AG10803 (cell line): ENCODE data around the gene BIN1.

Experiments used
- DNase-seq: peaks from one replicate; pipeline ENCODE4 v3.0.0; 2010; ENCODE audit warnings: low read depth
- H3K4me3 ChIP-seq: 2 replicates; pipeline ENCODE4 v1.5.1; 2011; ENCODE audit warnings: mild to moderate bottlenecking, low read length, control low read depth
- TF ChIP-seq, protein P1 (sequence below): conservative IDR thresholded peaks from 2 replicates; pipeline ENCODE4 v1.5.1; 2011; ENCODE audit warnings: mild to moderate bottlenecking, low read length, control low read depth, inconsistent platforms

BIN1 gene

DNA sequence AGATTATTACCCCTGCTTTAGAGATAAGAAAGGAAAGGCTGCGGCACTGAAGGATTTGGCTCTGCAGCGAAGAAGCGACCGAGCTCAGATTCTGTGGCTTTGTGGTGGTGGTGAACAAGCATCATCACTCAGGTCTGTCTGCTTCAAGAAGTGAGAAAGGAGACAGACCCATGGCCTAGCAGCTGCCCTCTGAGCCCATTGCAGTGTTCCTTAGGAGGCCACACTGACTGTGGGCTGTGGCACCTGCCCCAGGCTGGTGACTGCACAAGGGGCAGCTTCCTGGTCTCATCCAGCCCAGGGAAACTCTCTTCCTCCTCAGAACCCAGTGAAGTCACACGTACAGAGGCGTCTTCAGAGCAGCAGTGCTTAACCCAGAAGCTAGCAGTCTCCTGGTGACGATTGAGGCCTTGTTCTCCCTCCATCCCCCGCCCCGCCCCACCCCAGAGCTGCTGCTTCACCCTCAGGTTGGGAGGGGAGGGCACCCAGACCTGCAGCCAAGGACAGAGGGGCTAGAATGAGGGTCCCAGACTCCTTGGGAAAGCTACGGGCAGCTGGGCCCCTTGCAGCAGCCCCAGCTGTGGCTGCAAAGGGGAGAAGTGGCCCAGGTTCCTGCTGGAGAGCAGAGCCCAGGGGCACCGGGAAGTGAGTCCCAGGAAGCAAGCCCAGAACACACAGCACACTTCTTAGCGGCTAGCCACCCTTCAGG lies 22.2 kb downstream of the BIN1 start:
- peak overlapping the region; percentile 29 for H3K4me3 ChIP-seq
- no peak for DNase-seq
- TF ChIP-seq, protein P1, sequence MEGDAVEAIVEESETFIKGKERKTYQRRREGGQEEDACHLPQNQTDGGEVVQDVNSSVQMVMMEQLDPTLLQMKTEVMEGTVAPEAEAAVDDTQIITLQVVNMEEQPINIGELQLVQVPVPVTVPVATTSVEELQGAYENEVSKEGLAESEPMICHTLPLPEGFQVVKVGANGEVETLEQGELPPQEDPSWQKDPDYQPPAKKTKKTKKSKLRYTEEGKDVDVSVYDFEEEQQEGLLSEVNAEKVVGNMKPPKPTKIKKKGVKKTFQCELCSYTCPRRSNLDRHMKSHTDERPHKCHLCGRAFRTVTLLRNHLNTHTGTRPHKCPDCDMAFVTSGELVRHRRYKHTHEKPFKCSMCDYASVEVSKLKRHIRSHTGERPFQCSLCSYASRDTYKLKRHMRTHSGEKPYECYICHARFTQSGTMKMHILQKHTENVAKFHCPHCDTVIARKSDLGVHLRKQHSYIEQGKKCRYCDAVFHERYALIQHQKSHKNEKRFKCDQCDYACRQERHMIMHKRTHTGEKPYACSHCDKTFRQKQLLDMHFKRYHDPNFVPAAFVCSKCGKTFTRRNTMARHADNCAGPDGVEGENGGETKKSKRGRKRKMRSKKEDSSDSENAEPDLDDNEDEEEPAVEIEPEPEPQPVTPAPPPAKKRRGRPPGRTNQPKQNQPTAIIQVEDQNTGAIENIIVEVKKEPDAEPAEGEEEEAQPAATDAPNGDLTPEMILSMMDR = no peak

DNA sequence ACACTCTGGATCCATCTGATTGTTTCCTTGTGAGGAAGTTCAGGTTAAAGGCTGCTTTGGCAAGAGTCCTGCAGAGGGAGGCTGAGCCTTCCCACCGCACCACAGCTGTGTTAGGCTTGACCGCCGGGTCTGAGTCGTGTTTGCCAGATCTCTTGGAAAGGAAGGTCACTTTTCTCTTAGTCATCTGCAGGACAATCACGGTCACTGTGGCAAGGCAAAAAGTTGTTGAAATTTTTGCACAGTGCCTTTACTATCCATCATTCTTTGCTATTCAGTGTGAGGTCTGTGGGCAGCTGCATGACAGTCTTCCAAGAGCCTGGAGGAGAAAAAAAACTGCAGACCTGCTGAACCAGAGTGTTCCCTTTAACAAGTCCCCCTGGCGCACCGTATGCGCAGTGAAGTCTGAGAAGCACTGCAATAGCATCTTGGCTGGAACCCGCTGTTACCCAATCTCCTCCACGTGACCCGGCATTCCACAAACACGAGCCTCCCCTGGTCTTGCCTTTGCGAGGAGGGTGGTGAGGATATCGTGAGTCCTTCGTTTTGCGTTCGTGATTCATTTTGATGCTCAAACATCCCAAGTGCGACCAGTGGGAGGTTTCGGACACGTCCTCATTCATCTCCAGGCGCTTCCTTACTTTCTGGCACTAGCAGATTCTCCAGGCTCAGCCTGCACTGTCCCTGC lies 23.0 kb downstream of the BIN1 start:
- peak; percentile 99 for DNase-seq
- peak overlapping the region; percentile 29 for H3K4me3 ChIP-seq
- TF ChIP-seq, protein P1 = peak; percentile 30

DNA sequence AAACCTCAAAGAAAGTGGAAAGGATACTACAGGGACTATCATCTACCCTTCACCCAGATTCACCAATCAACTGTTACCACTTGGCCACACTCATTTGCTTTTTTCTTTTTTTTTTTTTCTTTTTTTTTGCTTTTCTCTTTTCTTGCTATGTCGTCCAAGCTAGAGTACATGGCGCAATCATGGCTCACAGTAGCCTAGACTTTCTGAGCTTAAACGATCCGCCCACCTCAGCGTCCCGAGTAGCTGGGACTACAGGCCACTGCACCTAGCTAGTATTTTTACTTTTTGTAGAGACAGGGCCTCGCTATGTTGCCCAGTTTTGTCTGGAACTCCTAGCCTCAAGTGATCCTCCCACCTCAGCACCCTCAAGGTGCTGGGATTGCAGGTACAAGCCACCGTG lies 24.0 kb downstream of the BIN1 start:
- TF ChIP-seq, protein P1 = no peak
- peak; percentile 39 for DNase-seq

DNA sequence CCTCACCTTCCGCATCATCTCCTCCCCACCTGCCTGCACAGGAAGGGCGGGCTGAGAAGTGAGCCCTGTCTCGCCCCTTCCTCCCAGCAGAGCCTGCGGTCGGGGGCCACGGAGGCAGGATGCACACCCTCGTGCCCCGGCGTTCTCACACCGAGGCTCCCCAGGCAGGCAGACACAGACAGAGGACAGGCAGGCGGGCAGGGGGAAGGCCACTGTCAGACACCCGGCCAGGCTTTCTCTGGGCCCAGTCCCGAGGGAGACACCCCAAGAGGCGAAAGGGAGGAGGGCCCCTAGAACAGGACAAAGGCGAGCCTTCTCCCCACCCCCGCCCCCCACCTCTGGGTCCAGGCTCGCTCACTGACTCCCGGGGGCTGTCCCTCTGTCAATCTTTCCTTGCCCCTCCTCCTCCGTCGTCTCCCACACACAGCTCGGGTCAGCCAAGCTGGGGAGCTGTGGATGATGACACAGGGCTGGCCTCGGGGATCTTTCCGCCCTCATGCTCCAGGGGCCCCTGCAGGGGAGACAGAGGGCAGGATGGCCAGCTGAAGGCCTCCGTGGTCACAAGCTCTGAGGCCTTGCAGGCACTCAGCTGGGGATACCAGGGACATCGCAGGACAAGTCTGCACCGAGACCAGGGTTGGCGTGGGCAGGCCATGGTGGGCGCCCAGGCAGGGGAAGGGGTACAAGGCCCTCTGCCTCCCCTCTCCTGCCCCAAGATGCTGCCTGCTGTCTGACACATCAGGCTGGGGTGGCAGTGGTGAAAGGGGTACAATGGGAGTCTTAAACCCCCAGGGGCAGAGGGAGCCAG lies 24.9 kb downstream of the BIN1 start:
- no peak for DNase-seq
- TF ChIP-seq, protein P1 = no peak
- no peak overlapping the region for H3K4me3 ChIP-seq

More for the DNA sequence above, 24.0 kb downstream of the BIN1 start:
- H3K4me3 ChIP-seq = no peak overlapping the region

DNA sequence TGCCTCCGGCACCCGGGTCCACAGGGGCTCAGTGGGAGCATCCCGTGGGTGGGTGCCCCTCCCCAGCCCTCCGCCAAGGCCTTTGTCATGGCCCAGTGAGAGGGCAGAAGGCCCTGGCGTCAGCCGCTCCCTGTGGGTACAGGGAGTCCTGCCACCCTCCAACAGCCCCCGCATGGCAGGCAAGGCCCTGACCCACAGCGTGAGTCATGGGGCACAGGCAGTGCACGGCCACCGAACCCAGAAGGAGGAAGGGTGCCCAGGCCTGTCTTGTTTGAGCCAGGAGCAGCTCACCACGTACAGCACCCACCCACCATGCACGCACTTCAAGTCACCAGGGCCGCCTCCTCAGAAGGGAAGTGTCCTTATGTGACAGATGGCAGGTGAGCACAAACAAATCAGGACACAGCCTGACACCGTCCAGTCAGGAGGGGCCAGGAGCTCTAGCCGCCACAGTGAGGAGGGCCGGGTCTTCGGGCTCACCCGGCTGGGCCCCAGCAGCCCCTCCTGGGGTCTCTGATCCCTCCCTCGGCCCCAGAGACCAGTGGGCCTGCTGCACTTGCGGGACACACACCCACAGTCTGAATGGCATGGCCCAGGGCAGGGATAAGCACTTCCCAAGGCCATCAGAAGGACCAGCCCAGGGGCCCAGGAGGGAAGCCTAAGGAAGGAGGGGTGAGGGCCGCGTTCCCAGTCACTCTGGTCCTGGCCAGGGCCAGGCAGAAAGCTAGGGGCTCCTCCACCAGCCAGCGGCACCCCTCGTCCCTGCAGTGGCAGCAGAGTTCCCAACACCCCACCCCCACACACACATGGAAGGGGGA lies 25.8 kb downstream of the BIN1 start:
- no peak for DNase-seq
- TF ChIP-seq, protein P1 = no peak
- no peak overlapping the region for H3K4me3 ChIP-seq

DNA sequence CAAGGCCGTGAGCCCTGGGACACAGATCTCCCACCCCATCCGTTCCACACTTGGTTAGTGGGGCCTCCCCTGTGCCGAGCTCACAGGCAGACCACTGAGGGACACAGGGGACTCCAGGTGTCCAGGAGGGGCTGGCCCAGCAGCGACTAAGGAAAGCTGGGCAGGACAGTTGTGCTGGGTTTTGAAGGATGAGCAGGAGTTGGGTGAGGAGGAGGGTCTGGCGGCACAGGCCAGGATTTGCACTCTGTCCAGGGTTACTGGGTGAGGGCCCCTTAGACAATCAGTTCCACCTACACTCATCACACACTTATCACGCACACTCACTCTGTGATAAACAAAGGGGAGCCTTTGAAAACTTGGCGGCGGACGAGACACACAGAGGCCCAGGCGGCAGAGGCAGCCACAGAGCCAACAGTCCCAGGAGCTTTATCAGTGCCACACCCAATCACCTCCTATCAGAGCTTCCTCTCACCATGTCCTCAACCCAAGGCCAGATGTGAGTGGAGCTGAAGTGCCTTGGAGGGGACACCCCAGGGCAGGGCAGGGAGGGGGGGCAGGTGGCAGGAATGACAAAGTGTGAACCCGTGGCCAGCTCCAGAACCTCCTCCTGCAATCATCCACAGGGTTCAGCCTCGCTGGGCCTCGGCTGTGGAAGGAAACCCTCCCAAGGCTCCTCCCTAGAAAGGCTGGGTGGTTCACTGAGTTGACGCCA lies 26.6 kb downstream of the BIN1 start:
- no peak overlapping the region for H3K4me3 ChIP-seq
- TF ChIP-seq, protein P1 = no peak
- DNase-seq = no peak
